ENCODE results near the gene POFUT2.

GRCh38 chr21:45291613-45292398 lies 4.1 kb upstream of the POFUT2 start:
- no peak for TF ChIP-seq CTCF (IDR thresholded peaks at IDR 0.05)
- no peak for TF ChIP-seq POLR2A (IDR thresholded peaks at IDR 0.05)
- TF ChIP-seq EP300 (IDR thresholded peaks at IDR 0.05) = no peak

Measured in ovary (tissue), 3 donors.